K562 (cell line): Measurements from ENCODE around the gene RSPH3. TPM values are rescaled to one million over a fixed set of nuclear protein-coding genes. Genes with fewer than 3 reads are reported as not detected.

ENCODE experiments used
- ATAC-seq: fragments of 200-7000 bp; cut with Tn5 transposase; 3 replicates; pipeline ENCODE4 v1.9.1; 2020; ENCODE audit warnings: moderate library complexity
- BruUV-seq: library from RNA; stranded (reverse); fragments of 400-500 nt; replicated peaks from 2 replicates; lab custom pipeline; 2021; lab: Mats Ljungman, UMichigan
- CTCF ChIA-PET: fragments of 300-600 bp; formaldehyde crosslinking; extraction: SDS; loops from one replicate; lab custom pipeline; 2021; ENCODE audit warnings: low intra/inter-chr PET ratio; lab: Yijun Ruan, JAX
- POLR2A ChIA-PET: fragments of 300-600, 350-650 bp; sonication (Branson Sonifier 250); formaldehyde crosslinking; extraction: SDS; loops from one replicate; lab custom pipeline; 2021; ENCODE audit warnings: antibody characterized with exemption, inconsistent platforms; lab: Yijun Ruan, JAX
- DNase-seq, 4 experiments: peaks; one replicate each; pipeline versions ENCODE4 v3.0.0 to v3.0.0-alpha.2; 2011 to 2018; ENCODE audit warnings: low spot score in 3 of 4, mixed read lengths in 3 of 4; ENCODE audit errors: extremely low read depth in 1 of 4
- FAIRE-seq: peaks from 2 replicates; lab custom pipeline; 2011; peaks lifted over from hg19 to GRCh38; lab: Jason Lieb, UNC
- H2AFZ ChIP-seq: 2 replicates; pipeline ENCODE4 v1.6.0; 2011; ENCODE audit warnings: low read depth, low read length, control low read depth, inconsistent platforms
- H3K27ac ChIP-seq: fragments of 200-600 bp; 3 replicates; pipeline ENCODE4 v1.8.0; 2011; ENCODE audit warnings: low read depth, mild to moderate bottlenecking, control low read depth, inconsistent platforms, low read length, moderate library complexity, mixed read lengths; ENCODE audit errors: extremely low read depth
- H3K27me3 ChIP-seq, 2 experiments: fragments of 300-600 bp in 1 of 2; 2 replicates in 1 of 2; 3 replicates in 1 of 2; pipeline versions ENCODE4 v1.6.0 to v1.8.0; 2011; ENCODE audit warnings: inconsistent platforms in 2 of 2, low read length in 2 of 2, mild to moderate bottlenecking in 1 of 2, mixed read lengths in 1 of 2, moderate library complexity in 1 of 2; ENCODE audit not compliant: control insufficient read depth in 2 of 2, insufficient read depth in 2 of 2
- H3K36me3 ChIP-seq: fragments of 300-600 bp; 3 replicates; pipeline ENCODE4 v1.8.0; 2011; ENCODE audit warnings: mild to moderate bottlenecking, low read length, inconsistent platforms; ENCODE audit not compliant: control insufficient read depth, insufficient read depth
- H3K4me1 ChIP-seq, 2 experiments: fragments of 200-600 bp in 1 of 2; replicated peaks in 1 of 2; 2 replicates in 1 of 2; 3 replicates in 1 of 2; pipeline versions ENCODE4 v1.5.1 to v1.8.0; 2011; ENCODE audit warnings: inconsistent platforms in 2 of 2, low read length in 2 of 2, mild to moderate bottlenecking in 1 of 2, mixed read lengths in 1 of 2, moderate library complexity in 1 of 2; ENCODE audit not compliant: control insufficient read depth in 2 of 2, insufficient read depth in 2 of 2
- H3K4me2 ChIP-seq: 2 replicates; pipeline ENCODE4 v1.6.1; 2011; ENCODE audit warnings: low read length, control low read depth, inconsistent platforms, mixed read lengths; ENCODE audit not compliant: insufficient read depth
- H3K4me3 ChIP-seq: fragments of 200-600 bp; sonication (generic), shearing (Covaris generic); 2 replicates; pipeline ENCODE4 v1.5.1; 2016; ENCODE audit warnings: control low read depth, inconsistent platforms
- H3K79me2 ChIP-seq: fragments of 200-600 bp; 3 replicates; pipeline ENCODE4 v1.8.0; 2011; ENCODE audit warnings: low read length, inconsistent platforms; ENCODE audit not compliant: control insufficient read depth, insufficient read depth
- H3K9ac ChIP-seq, 2 experiments: 2 replicates each; pipeline versions ENCODE4 v1.6.0 to v1.6.1; 2011; ENCODE audit warnings: low read depth in 2 of 2, low read length in 2 of 2, control low read depth in 1 of 2, inconsistent platforms in 1 of 2, mild to moderate bottlenecking in 1 of 2, mixed read lengths in 1 of 2; ENCODE audit not compliant: insufficient read depth in 1 of 2
- H3K9me1 ChIP-seq: one replicate; pipeline ENCODE4 v1.6.0; 2011; ENCODE audit warnings: inconsistent platforms, mild to moderate bottlenecking, low read length, moderate library complexity; ENCODE audit not compliant: control insufficient read depth, insufficient read depth
- H3K9me3 ChIP-seq: replicated peaks from 2 replicates; pipeline ENCODE4 v1.5.1; 2011; ENCODE audit warnings: low read depth, low read length, inconsistent platforms; ENCODE audit not compliant: control insufficient read depth, insufficient read depth
- H4K20me1 ChIP-seq: replicated peaks from 2 replicates; pipeline ENCODE4 v1.6.1; 2011; ENCODE audit warnings: low read length, inconsistent platforms, mixed read lengths; ENCODE audit not compliant: control insufficient read depth, insufficient read depth
- CBX2 ChIP-seq: fragments of 200-600 bp; sonication (generic); IDR thresholded peaks from one replicate; pipeline ENCODE4 v1.6.1; 2012; ENCODE audit warnings: mild to moderate bottlenecking, low read length, inconsistent platforms; ENCODE audit not compliant: insufficient read depth, poor library complexity, severe bottlenecking
- CSDE1 ChIP-seq, 2 experiments: fragments of 450-650 bp; IDR thresholded peaks; 2 replicates each; pipeline ENCODE4 v1.6.1; 2016; ENCODE audit warnings: mild to moderate bottlenecking in 1 of 2
- IFI16 ChIP-seq: fragments of 250-450 bp; sonication (Bioruptor Pico); IDR thresholded peaks from 2 replicates; pipeline ENCODE4 v2.1.2; 2022; ENCODE audit warnings: mild to moderate bottlenecking, inconsistent platforms
- PRDM10 ChIP-seq: fragments of 450-650 bp; IDR thresholded peaks from 2 replicates; pipeline ENCODE4 v1.6.1; 2018; ENCODE audit not compliant: partially characterized antibody
- PTTG1 ChIP-seq: fragments of 450-650 bp; IDR thresholded peaks from 2 replicates; pipeline ENCODE4 v1.6.1; 2016; ENCODE audit warnings: low read depth, mild to moderate bottlenecking, missing genetic modification characterization, missing compliant biosample characterization
- RCOR1 ChIP-seq, 2 experiments: IDR thresholded peaks; 2 replicates each; pipeline ENCODE4 v1.6.1; 2012; ENCODE audit warnings: low read depth in 2 of 2, low read length in 2 of 2, borderline replicate concordance in 1 of 2, improper control_type of control experiment in 1 of 2
- TARDBP ChIP-seq: fragments of 450-650 bp; IDR thresholded peaks from 2 replicates; pipeline ENCODE4 v1.6.1; 2016
- WHSC1 ChIP-seq: IDR thresholded peaks from one replicate; pipeline ENCODE4 v1.6.1; 2012; ENCODE audit warnings: low read length, control low read depth, inconsistent platforms
- ZNF3 ChIP-seq: fragments of 250-450 bp; sonication (Bioruptor Pico); IDR thresholded peaks from 2 replicates; pipeline ENCODE4 v1.5.0; 2021; ENCODE audit warnings: mild to moderate bottlenecking, moderate library complexity
- WGBS: fragments of 100-300 bp; shearing (Covaris generic); methylation state at CpG from one replicate; pipeline ENCODE4 v1.1.6; 2016; ENCODE audit warnings: low coverage, mixed read lengths; ENCODE audit not compliant: insufficient coverage; ENCODE audit errors: missing lambda C conversion rate; 5-methylcytosine and 5-hydroxymethylcytosine counted together
- in situ Hi-C: fragments of 300-500 bp; cut with MboI; formaldehyde crosslinking; loops from 4 replicates; pipeline ENCODE4 v1.15.0; 2018; ENCODE audit warnings: inconsistent platforms, mixed read lengths
- intact Hi-C: fragments of 100-400 bp; cut with micrococcal nuclease; formaldehyde crosslinking; loops from 2 replicates; pipeline ENCODE4 v1.14.2; 2022
- polyA plus RNA-seq, 8 experiments: library from polyadenylated mRNA; depleted of rRNA in 4 of 8; stranded (reverse) in 5 of 8; unstranded in 3 of 8; fragments of >200 nt; fragmentation: Nextera tagmentation in 2 of 8; fragmentation: Illumina TruSeq in 1 of 8; extraction: Ambion mirVana in 2 of 8; extraction: Trizol in 1 of 8; gene quantifications; 2 replicates each; pipeline versions ENCODE4 v1.2.1 to v1.2.3, GENCODE V29; 2011 to 2014; ENCODE audit warnings: inconsistent platforms in 1 of 8, missing spikeins in 1 of 8
- total RNA-seq, 7 experiments: library from RNA; depleted of rRNA in 6 of 7; stranded (reverse); fragments of >200 nt in 6 of 7; fragmentation: Illumina TruSeq in 2 of 7; extraction: Trizol in 2 of 7; gene quantifications; 2 replicates each; pipeline versions ENCODE4 v1.2.1 to v1.2.3, GENCODE V29; 2011 to 2021; ENCODE audit warnings: low replicate concordance in 1 of 7
- TF ChIP-seq, protein P1 (sequence below), 2 experiments: fragments of 450-650 bp in 1 of 2; sonication (generic) in 1 of 2; formaldehyde crosslinking; conservative IDR thresholded peaks; 2 replicates each; pipeline versions ENCODE4 v1.4.0 to v1.8.1; 2020 to 2022; ENCODE audit warnings: mild to moderate bottlenecking in 1 of 2, missing genetic modification reagents in 1 of 2
- TF ChIP-seq, protein P2 (sequence below), 2 experiments: IDR thresholded peaks; 2 replicates each; pipeline ENCODE4 v1.6.1; 2011; ENCODE audit warnings: borderline replicate concordance in 1 of 2, control low read depth in 1 of 2, low read depth in 1 of 2, low read length in 1 of 2, mild to moderate bottlenecking in 1 of 2, mixed read lengths in 1 of 2, moderate library complexity in 1 of 2; ENCODE audit not compliant: insufficient read depth in 1 of 2, insufficient read length in 1 of 2, poor library complexity in 1 of 2, severe bottlenecking in 1 of 2; ENCODE audit errors: extremely low read depth in 1 of 2

Gene RSPH3
- total and polyA plus RNA-seq, 9 of the 15 experiments (the other 6 are each of a cell fraction or from before 2014, with no cell fraction given) = 0.52 to 2.9 (median 1.5) TPM

- TF ChIP-seq, protein P1, sequence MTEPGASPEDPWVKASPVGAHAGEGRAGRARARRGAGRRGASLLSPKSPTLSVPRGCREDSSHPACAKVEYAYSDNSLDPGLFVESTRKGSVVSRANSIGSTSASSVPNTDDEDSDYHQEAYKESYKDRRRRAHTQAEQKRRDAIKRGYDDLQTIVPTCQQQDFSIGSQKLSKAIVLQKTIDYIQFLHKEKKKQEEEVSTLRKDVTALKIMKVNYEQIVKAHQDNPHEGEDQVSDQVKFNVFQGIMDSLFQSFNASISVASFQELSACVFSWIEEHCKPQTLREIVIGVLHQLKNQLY (CRISPR knock-in tag; conservative IDR thresholded peaks at IDR 0.05) = no peak
- TF ChIP-seq CSDE1 (IDR thresholded peaks at IDR 0.05) = no peak
- no peak for TF ChIP-seq TARDBP
- TF ChIP-seq, all 486 proteins: peak for 3
These were observed 60.5 kb downstream of the RSPH3 start (continued) for GRCh38 chr6:158939255-158940159.

GRCh38 chr6:158938811-158939254 lies 61.2 kb downstream of the RSPH3 start:
- ChIA-PET POLR2A (interaction anchor here (0.6 to 1.3 kb wide), 4 partner anchors 8 to 127 kb away, joined by 3 to 4 read pairs (median 3); no protein-coding TSS in a partner anchor), CTCF (no interaction called here)
- Histone ChIP-seq H3K4me2 (peak overlapping the region; percentile 50), H3K27ac (no peak overlapping the region), H4K20me1 (no peaks in the 10 kb centered on the region), H3K36me3 (no peaks in the 10 kb centered on the region), H3K27me3 (peaks cover 0 to 18% of the 10 kb centered on the region in 2 experiments; a peak in 2 of 5 replicates), H3K9me1 (no peaks in the 10 kb centered on the region), H3K4me3 (peak overlapping the region; percentile 7; the same call in 1 of the 2 replicates), H3K9me3 (no peaks in the 10 kb centered on the region), H3K9ac (peak overlapping the region in 1 of 2 experiments; percentile 81; a peak in 2 of 4 replicates), H3K4me1 (peaks cover 0 to 17% of the 10 kb centered on the region in 2 experiments; a peak in 4 of 5 replicates), H2AFZ (peak overlapping the region; percentile 64), H3K79me2 (no peaks in the 10 kb centered on the region)
- peak; percentile 53 to 72 (median 65) for DNase-seq
- intact Hi-C loops = no loop called here
- no TSS peak for BruUV-seq
- peak; percentile 97 for ATAC-seq
- in situ Hi-C loops = no loop called here
- FAIRE-seq = peak; percentile 85
- 7% methylated on average over 22 of the region's 23 CpGs for WGBS
- peak; percentile 19 for TF ChIP-seq PRDM10
- TF ChIP-seq PTTG1 (tag) = no peak
- TF ChIP-seq CBX2 = no peak
- no peak for TF ChIP-seq ZNF3 (CRISPR knock-in tag)
- TF ChIP-seq IFI16 = no peak
- TF ChIP-seq, protein P2, sequence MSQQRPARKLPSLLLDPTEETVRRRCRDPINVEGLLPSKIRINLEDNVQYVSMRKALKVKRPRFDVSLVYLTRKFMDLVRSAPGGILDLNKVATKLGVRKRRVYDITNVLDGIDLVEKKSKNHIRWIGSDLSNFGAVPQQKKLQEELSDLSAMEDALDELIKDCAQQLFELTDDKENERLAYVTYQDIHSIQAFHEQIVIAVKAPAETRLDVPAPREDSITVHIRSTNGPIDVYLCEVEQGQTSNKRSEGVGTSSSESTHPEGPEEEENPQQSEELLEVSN (IDR thresholded peaks at IDR 0.05; ENCODE audit: borderline replicate concordance in 1 of 2, extremely low read depth in 1 of 2, insufficient read depth in 1 of 2, insufficient read length in 1 of 2, low read depth in 1 of 2, low read length in 1 of 2, poor library complexity in 1 of 2, severe bottlenecking in 1 of 2) = peak in 1 of 2 experiments; percentile 17
- TF ChIP-seq RCOR1 (IDR thresholded peaks at IDR 0.05; ENCODE audit: borderline replicate concordance in 1 of 2, low read depth in 2 of 2, low read length in 2 of 2) = 0 out of 4 replicates have a peak, but pooled peaks of 1 of the 2 experiments have one; percentile 15
- TF ChIP-seq WHSC1 = no peak
